ENCODE data around the gene TRERF1.
A peak's percentile ranks its signal among the peaks of the same experiment; 100 is the strongest.
"Not testable (repeated sequence)": the region's sequence is repeated elsewhere in the genome, so short reads cannot be mapped to it uniquely, and the experiment has no call there.

Gene TRERF1, protein sequence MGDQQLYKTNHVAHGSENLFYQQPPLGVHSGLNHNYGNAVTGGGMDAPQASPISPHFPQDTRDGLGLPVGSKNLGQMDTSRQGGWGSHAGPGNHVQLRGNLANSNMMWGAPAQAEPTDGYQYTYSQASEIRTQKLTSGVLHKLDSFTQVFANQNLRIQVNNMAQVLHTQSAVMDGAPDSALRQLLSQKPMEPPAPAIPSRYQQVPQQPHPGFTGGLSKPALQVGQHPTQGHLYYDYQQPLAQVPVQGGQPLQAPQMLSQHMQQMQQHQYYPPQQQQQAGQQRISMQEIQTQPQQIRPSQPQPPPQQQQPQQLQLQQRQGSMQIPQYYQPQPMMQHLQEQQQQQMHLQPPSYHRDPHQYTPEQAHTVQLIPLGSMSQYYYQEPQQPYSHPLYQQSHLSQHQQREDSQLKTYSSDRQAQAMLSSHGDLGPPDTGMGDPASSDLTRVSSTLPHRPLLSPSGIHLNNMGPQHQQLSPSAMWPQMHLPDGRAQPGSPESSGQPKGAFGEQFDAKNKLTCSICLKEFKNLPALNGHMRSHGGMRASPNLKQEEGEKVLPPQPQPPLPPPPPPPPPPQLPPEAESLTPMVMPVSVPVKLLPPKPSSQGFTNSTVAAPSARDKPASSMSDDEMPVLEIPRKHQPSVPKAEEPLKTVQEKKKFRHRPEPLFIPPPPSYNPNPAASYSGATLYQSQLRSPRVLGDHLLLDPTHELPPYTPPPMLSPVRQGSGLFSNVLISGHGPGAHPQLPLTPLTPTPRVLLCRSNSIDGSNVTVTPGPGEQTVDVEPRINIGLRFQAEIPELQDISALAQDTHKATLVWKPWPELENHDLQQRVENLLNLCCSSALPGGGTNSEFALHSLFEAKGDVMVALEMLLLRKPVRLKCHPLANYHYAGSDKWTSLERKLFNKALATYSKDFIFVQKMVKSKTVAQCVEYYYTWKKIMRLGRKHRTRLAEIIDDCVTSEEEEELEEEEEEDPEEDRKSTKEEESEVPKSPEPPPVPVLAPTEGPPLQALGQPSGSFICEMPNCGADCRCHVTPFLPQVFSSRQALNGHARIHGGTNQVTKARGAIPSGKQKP (N-terminal part only)

DNA sequence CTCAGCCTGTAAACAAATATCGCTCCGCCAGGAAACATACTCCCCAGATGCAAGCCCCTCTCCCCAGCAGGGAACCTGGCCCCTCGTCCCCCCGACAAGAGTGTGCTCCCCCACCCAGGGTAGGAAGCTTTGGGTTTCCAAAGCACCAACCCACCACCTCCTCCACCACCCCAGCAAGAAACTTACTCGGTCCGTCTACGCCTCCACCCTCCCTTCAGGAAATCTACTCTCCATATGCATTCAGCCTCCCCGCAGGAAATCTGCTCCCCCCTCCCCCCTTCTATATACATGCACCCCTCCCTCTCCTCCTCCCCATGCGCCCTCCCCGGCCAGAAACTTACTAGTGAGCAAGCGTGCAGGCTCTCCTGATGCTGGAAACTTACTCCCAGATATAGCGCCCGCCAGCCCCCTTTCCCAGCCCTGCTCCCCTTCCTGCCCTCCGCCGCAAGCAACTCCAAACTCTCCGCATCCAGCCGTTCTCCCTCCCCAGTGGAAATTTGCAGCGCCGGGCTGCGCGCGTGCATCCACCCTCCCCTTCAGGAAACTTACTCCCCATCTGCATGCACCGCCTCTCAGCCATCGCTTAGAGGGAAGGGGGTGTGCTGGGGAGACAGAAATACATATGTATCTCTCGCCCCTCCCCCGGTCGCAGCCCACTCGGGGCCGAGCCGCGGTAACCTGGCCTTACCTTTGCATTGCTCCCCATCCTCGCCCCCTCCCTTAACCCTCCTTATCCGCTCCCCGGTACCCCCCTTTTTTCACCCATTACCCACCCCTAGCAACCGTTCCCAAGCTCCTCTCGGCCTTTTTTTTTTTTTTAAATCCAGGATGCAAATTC lies at the start of gene TRERF1:
TRERF1 (minus strand) TSS at position 594 of the 838 bp plus-strand sequence. CDS start 182,336 bp downstream, outside the sequence.
- peak; percentile 44 to 66 (median 50) for DNase-seq

DNA sequence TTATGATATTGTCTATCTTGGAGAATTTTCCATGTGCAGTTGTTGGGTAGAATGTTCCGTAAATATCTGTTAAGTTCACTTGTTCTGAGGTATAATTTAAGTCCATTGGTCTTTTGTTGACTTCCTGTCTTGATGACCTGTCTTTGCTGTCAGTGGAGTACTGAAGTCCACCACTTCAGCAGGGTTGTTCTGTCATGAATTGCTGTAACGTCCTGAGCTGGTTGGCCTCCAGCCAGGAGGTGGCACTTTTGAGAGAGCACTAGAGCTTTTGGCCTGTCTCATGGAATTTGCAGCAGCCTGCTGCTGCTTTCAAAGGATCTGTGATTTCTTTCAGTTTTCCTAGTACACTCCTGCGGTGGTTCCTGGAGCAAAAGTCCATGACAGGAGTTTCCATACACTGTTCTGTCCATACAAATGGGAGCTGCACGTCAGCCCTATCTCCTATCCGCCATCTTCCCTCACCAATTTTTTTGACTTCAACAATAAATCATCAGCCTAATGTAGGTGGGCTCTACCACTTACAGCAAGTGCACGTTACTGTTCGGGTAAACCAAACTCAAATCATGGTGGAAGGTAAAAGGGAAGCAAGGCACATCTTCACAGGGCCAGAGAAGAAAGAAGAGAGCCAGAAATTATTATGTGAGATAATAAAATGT lies 46.9 kb upstream of the TRERF1 start:
- DNase-seq, result peak in 1 of 3 donors; percentile 18

DNA sequence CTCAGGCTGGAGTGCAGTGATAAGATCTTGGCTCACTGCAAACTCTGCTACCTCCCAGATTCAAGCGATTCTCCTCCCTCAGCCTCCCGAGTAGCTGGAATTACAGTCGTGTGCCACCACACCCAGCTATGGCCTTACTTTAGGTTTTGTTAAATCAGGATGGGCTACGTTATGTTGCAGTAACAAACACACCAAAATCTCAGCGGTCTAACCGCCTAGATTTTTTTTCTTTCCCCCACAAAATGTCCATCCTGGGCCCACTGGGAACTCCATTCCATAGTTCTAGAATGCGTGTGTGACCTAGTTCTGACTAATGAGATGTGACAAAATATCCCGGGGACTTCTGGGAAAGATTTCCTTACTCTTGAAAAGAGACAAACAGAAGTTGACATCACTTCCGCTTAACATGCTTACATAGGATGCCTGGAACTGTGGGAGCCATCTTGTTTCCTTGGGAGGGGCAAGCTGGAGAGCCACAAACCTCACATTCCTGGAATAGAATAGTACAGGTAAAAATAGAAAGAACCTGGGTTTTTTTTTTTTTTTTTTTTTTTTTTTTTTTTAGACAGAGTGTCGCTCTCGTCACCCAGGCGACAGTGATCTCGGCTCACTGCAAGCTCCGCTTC lies 42.3 kb upstream of the TRERF1 start:
- no peak for DNase-seq

DNA sequence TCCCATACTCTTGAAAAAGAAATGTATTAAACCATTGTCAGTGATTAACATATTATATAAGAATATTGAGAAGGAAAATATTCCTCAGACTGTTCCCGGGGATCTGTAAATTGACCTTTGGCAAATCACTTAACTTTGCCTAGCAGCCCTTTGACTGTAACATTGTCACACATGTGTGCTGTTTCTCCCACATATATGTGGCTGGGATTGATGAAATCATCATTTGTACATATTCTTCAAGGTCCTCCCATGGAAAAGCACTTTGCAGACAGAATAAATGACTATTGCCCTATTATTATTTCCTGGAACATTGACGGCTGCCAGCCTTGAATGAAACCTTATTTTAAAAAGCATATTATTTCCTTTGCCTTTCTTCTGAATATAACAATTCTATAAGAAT lies 36.4 kb upstream of the TRERF1 start:
- DNase-seq, result no peak

DNA sequence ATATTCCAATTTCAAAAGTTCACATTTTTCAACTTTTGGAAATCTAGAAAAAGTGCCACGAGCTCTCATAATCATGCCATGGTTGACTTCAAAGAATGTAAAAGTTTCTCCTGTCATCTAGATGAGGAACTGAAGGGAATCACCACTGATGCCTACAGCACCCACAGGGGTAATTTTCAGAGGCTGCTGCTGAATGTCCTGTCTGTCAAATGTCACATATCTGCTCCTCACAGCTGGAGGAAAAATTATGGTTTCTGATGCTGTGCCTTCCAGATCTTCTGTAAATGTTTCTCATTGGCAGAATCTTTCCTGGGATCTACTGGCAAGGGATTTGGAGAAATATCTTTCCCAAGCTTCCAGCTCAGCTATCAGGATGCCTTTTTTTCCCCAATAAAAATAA lies 32.5 kb upstream of the TRERF1 start:
- DNase-seq, result no peak

DNA sequence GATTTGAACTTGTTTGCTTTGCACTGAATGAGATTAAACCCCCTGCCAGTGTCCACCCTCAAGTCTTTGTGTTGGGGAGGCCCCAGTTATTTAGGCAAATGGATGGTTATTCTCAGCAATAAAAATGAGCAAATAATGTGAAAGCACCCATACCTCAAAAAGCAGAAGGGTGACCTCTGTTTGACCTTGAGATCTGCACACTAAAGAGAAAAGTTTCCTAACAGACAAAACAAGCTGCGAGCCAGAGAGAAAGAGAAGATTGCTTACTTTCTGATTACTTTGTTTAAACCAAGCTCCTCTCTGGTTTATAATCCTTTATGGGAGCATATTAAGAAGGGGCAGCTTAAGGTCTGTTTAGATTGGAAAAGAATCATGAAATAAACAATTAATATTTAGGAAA lies 30.4 kb upstream of the TRERF1 start:
- no peak for DNase-seq

DNA sequence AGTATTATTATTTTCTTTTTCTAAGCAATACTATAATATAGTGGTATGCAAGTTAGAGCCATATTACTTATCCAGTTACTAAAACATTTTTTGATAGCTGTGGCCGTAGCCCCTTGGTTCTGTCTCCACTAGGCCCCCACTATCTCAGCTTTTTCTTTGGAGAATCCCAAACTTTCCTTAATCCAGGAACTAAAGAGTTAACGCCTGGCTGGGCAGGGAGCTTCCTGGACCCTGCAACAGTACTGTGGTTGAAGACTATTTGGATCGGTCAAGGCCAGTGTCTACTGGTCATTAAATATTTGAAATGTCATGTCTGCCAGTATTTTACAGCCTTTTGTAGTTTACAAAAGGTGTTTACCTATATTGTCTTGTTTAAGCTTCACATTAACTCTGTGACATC lies 20.0 kb upstream of the TRERF1 start:
- no peak for DNase-seq

DNA sequence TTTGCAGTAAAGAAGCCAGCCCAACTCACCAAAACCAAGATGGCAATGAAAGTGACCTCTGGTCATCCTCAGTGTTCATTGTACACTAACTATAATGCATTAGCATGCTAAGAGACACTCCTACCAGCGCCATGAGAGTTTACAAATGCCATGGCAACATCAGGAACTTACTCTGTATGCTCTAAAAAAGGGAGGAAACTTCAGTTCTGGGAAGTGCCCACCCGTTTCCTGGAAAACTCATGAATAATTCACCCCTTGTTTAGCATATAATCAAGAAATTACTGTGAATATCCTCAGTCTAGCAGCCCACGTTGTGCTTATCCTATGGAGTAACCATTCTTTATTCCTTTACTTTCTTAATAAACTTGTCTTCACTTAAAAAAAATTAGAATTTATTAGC lies 19.4 kb upstream of the TRERF1 start:
- no peak for DNase-seq

DNA sequence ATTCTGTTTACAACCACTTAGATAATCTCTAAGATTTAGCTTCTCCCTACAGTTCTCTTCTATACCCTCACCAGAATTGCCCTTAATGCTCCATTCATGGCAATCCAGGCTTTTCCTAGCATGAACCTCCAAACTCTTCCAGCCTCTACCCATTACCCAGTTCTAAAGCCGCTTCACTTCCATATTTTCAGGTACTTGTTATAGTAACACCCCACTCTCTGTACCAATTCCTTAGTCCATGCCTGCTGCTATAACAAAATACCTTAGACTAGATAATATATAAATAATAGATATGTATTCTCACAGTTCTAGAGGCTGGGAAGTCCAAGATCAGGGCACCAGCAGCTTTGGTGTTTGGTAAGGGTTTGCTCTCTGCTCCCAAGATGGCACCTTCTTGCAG lies 16.5 kb upstream of the TRERF1 start:
- DNase-seq, result no peak

DNA sequence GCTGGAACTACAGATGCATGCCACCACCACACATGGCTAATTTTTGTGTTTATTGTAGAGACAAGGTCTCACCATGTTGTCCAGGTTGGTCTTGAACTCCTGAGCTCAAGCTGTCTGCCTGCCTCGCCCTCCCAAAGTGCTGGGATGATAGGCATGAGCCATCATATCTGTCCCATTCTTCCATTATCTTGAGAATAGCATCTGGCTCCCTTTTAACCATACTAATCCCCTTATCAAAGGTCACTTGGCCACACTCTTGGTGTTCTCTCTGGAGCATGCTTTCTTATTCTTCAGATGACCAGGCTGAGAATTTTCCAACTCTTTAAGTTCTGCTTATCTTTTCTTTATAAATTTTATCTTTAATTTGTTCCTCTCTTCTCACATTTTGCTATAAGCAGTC lies 15.9 kb upstream of the TRERF1 start:
- no peak for DNase-seq

DNA sequence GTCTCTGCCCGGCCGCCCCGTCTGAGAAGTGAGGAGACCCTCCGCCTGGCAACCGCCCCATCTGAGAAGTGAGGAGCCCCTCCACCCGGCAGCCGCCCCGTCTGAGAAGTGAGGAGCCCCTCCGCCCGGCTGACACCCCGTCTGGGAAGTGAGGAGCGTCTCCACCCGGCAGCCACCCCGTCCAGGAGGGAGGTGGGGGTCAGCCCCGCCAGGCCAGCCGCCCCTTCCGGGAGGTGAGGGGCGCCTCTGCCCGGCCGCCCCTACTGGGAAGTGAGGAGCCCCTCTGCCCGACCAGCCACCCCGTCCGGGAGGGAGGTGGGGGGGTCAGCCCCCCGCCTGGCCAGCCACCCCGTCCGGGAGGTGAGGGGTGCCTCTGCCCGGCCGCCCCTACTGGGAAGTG lies 14.7 kb upstream of the TRERF1 start:
- not testable (repeated sequence) for DNase-seq

DNA sequence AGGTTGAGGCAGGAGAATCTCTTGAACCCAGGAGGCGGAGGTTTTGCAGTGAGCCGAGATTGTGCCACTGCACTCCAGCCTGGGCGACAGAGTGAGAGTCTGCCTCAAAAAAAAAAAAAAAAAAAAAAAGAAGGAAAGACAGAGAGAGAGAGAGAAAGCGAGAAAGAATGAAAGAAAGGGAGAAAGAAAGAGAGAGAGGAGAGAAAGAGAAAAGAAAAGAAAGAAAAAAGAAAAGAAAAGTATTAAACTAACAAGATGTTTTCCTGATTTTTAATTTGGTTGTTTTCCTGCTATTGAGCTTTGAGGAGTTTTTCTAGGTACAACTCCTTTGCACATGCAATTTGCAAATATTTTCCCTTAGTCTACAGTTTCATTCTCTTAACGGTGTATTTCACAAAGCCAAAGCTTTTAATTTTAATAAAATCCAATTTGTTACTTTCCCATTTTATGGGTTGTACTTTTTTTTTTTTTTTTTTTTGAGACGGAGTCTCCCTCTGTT lies 10.8 kb upstream of the TRERF1 start:
- DNase-seq, result no peak

DNA sequence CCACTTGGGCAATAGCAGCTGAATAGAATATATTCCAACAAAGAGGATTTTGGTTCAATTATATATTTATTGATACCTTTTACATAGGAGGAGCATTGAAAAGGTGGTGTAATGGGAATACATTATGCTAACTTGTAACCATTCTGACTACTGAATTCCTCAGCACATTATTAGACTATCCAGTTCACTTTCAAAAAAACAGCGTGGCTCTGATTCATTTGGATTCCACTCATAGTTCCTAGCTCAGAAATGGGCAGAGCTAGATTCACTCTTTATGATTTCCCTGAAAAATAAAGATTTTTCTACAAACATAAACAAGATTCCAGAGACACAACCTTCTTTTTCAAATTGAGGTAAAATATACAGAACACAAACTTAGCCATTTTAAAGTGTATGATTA lies 9.2 kb upstream of the TRERF1 start:
- no peak for DNase-seq

DNA sequence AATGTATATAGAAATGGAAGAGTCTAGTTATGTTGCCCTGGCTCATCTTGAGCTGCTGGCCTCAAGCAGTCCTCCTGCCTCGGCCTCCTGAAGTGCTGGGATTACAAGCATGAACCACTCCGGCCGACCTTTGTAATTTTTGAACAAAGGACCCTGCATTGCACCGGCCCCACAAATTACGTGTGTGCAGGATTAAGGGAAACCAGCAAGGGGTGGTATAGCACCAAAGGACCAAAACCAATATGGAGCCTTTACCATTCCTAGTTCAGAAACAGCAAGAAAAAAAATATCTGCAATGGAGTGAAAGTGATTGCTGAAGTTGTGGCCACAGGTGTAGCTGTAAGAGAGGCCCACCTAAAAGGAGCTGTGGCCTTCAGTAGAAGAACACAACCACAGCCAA lies 8.2 kb upstream of the TRERF1 start:
- DNase-seq, result no peak

DNA sequence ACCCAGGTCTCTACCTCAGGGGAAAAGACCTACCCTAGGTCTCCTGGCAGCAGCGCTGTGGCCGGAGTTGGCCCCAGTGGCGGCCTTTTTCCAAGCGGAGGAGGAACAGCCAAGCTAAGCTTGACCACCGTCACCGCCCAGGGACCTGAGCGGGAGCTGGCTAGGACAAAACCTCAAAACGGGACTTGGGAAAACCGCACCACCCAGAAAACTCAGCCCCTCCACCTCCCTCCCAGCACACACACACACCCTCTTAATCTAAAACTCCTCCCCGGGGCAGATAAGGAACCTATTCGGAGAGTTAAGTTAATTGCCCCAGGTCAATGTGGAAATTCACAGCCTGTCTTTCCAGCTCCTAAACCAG lies 2.7 kb upstream of the TRERF1 start:
- no peak for DNase-seq

DNA sequence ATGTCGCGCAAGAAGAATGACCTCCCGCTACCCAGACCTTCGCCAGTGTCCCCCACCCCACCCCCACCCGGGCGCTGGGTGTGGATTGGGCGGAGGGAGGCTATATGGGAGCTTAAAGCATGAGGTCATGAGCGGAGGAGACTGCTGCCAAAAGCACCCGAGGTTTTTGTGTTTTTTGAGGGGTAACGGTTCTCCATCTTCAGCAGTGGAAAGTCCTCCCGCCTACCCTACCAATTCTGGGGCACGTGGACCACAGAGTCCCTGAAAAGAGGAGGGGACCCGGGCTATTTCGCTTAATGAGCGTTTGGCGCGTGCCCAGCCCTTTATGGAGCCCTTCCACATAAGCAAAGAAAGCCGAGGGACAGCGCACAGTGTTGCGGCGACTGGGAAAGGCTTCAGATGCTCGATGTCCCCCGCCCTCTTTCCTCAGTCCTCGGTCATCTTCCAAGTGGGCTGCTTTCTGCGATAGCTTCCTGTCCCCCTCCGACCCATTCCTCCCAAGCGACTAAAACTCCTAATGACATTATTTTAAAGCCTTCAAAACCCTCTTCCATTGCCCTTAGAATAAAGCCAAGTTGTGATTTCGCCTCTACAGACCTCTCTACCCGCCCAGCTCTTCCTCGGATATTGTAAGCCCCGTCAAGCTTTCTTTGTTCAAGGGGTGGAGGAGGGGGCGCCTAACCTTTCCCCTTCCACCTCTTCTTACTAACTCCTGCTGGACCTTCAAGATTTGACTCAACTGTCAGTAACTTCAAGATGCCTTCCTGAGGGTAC lies 2.1 kb upstream of the TRERF1 start:
- DNase-seq, result peak; percentile 55 to 73 (median 62)

DNA sequence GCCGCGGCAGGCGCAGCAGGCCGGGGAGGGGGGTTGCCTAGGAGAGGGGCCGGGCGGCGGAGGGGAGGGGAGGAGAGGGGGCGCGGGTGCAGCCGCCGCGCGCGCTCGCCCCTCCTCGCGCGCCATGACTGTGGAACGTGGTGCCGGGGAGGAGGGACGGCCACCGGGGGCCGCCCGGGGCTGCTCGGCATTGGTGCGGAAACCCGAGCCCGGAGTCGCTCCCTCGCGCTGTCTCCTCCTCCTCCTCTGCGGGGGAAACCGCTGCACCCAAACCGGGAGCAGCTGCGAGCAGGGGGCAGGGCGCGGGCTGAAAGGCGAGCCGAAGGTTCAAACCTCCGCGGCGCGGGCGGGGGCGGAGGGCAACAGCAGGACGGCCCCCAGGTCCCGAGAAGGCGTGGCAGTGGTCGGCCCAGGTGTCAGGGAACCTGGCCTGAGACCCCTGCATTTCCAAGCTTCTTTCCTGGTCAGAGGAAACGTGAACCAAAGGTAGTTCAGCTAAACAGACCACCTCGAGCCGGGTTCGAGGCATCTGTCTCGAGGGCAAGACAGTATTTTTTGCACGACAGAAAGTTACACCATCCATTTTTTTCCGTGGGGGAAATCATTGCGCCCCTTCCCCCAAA lies 1.4 kb upstream of the TRERF1 start:
- peak; percentile 67 to 85 (median 69) for DNase-seq

DNA sequence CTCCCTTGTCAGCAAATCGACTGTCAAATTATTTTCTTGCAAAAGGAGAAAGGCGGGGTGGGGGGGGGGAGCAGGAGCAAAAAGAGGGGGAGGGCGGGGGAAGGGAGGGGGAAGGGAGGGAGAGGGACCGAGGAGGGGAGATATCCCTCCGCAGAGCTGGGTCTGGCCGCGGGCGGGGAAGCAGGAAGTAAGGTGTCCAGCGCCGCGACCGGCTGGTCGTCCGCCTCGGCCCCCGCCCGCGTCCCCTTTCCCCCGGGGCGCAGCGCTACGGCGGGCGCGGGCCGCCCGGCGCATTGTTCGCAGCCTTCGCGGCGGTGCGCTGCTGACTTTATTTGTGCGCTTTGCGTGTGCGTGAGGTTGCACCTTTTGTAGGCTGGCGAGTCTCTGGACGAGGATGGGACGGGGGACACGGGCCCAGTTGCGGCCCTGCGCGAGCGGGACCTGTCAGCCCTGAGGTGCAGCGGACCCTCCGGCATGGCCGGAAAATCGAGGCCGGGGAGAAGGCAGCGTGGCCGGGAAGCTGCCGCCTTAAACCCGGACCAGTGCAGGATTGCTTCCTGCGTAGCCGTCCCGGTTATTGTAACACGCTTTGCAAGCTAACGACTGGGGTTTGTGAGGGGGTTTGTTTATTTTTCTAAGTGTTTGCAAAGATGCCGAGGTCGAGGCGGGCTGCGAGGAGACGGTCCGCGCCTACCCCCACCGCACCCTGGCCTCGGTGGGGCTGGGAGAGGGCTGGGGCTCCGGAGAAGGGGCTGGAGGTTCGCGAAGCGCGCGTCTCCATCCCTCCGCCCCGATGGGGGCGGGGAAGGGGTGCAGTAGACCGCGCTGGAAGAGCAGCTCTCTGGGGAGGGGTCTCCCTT lies 675 bp upstream of the TRERF1 start:
- DNase-seq, result peak; percentile 48 to 76 (median 57)
